PC-3 (cell line): ENCODE measurements around the gene FANCG.

Experiments
- EZH2phosphoT487 ChIP-seq: fragments of 300-600 bp; sonication (generic); IDR thresholded peaks from 2 replicates; pipeline ENCODE4 v1.6.1; 2018; ENCODE audit warnings: mild to moderate bottlenecking, antibody characterized with exemption, low read length, borderline replicate concordance
- TF ChIP-seq, protein P1 (sequence below): fragments of 300-600 bp; sonication (generic); conservative IDR thresholded peaks from 2 replicates; pipeline ENCODE4 v1.5.1; 2017; ENCODE audit warnings: antibody characterized with exemption, low read depth, mild to moderate bottlenecking, low read length

DNA sequence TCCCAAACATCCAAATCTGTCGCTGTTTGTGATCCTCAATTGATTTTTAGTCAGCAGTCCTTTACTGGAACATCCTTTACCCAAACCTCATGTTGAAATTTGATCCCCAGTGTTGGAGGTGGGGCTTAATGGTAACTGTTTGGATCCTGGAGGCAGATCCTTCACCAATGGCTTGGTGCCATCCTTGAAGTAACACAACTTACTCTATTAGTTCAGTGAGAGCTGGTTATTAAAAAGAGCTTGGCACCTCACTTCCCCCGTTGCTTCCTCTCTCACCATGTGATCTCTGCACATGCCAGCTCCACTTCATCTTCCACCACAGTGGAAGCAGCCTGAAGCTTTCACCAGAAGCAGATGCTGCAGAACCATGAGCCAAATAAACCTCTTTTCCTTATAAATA is 49.9 kb downstream of the FANCG start:
- TF ChIP-seq EZH2phosphoT487 = no peak
- TF ChIP-seq, protein P1, sequence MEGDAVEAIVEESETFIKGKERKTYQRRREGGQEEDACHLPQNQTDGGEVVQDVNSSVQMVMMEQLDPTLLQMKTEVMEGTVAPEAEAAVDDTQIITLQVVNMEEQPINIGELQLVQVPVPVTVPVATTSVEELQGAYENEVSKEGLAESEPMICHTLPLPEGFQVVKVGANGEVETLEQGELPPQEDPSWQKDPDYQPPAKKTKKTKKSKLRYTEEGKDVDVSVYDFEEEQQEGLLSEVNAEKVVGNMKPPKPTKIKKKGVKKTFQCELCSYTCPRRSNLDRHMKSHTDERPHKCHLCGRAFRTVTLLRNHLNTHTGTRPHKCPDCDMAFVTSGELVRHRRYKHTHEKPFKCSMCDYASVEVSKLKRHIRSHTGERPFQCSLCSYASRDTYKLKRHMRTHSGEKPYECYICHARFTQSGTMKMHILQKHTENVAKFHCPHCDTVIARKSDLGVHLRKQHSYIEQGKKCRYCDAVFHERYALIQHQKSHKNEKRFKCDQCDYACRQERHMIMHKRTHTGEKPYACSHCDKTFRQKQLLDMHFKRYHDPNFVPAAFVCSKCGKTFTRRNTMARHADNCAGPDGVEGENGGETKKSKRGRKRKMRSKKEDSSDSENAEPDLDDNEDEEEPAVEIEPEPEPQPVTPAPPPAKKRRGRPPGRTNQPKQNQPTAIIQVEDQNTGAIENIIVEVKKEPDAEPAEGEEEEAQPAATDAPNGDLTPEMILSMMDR = no peak
